ENCODE data around the gene CLN6.
"Not testable (repeated sequence)": the region's sequence is repeated elsewhere in the genome, so short reads cannot be mapped to it uniquely, and the experiment has no call there.

CLN6 gene

GRCh38 chr15:68221530-68222431, 7.7 kb downstream of the CLN6 start:
- not testable (repeated sequence) for DNase-seq

DNA sequence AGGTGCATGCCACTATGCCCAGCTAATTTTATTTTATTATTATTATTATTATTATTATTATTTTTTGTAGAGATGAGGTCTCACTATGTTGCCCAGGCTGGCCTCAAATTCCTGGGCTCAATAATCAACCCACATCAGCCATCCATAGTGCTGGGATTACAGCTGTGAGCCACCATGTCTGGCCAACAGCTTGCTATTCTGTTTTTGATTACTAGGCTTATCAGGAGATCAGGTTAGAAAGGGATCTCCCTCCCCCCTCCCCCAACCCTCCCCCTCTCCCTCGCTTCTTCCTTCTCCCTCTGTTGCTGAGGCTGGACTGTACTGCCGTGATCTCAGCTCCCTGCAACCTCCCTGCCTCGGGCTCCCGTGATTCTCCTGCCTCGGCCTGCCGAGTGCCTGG, 8.6 kb downstream of the CLN6 start:
- no peak for DNase-seq

GRCh38 chr15:68220489-68220888, 9.0 kb downstream of the CLN6 start:
- DNase-seq, result no peak

GRCh38 chr15:68218847-68219798, 10.4 kb downstream of the CLN6 start:
- DNase-seq, result no peak

GRCh38 chr15:68218331-68218730, 11.2 kb downstream of the CLN6 start:
- peak in 1 of 2 experiments; percentile 3 for DNase-seq

GRCh38 chr15:68217341-68217740, 12.2 kb downstream of the CLN6 start:
- DNase-seq, result no peak

DNA sequence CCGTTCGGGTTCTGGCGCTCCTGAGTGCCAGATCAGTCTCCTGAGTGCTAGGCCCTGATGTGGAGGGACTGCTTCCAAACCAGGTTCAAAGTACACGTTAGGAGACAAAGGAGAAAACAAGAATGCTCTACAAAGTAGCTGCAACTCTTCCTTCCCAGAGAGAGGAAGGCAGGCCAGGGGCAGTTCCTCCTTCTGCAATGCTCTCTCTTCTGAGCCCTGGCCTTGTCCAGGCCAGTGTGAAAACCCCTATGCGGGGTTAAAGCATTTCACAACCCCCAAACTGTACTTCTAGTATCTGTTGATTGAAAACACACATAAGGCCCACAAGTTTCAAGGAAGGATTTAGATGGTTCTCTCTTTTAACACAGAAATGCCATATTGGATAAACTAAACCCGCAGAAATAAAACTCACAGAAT, 14.7 kb downstream of the CLN6 start:
- DNase-seq, result no peak

DNA sequence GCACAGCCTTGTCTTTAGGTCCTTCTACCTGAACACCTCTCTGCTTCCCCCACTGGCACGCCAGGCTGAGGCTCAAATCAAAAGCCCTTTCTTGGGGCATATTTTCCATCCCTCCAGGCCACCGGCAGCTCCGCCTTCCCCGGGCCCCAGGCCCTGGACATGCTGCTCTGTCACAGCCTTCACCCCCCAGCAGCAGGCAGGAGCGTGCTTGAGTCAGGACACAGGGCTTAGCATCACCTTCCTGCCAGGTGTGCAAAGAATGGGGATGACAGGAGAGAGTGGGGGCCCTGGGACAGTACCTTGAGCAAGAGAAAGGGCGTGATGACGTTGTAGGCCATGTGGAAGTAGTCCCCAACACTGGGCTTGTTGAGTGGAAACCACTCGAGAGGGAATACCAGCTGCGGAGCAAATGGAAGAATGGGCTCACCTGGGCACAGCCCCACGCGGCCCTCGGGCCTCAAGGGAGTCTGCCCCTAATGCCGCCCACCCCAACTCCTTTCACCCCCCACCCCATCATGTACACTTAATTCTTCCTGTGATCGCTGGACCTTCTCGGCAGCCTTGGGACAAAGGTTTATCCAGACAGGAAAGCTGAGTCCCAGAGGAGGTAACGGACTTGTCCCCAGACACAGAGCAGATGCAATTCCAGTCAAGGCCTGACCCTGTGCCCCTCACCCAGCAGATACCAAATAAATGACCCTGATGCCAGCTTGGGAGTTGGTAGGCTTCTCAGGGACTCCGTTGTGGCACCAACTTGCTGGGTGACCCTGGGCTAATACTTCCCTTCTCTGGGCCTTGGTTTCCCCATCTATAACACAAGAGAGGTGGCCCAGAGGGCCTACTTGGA, 15.3 kb downstream of the CLN6 start:
- peak in 1 of 2 experiments; percentile 11 for DNase-seq

GRCh38 chr15:68213491-68213845, 16.1 kb downstream of the CLN6 start:
- DNase-seq, result peak in 1 of 2 experiments; percentile 7

- DNase-seq, result peak in 1 of 2 experiments; percentile 14
Measured at GRCh38 chr15:68211656-68212320, 17.7 kb downstream of the CLN6 start.

GRCh38 chr15:68210821-68211655, 18.5 kb downstream of the CLN6 start:
- peak; percentile 78 to 80 for DNase-seq

GRCh38 chr15:68210409-68210756, 19.1 kb downstream of the CLN6 start:
- DNase-seq, result no peak

DNA sequence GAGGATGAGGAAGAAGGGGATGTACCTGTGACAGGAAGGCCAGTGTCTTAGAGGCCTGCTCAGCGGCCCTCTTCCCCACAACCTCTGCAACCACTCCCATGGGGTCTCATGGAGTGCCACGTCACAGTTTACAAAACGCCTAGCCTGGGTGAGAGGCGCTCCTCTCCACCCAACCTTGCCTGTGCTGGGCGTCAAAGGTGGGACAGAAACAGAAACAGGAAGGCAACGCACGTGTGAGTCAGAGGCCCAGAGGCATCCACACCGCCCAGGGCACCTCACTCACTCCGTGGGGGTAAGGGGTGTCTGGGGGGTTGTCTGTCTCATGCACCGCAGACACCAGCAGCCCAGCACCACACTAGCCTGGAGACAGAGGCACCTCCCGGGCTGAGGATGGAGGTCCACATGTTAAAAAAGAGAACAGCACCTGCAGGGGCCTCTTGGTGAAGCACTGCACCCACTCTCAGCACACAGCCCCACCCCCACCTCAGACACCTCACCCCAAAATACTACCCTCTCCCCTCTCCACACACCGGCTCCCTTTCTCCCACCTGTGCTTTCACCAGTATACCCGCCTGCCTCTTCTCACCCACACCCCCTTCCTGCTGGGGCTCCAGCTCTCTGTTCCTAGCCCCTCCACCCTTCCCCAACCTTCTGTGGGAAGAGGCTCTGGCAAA, 19.7 kb downstream of the CLN6 start:
- DNase-seq, result peak; percentile 69 to 72

DNA sequence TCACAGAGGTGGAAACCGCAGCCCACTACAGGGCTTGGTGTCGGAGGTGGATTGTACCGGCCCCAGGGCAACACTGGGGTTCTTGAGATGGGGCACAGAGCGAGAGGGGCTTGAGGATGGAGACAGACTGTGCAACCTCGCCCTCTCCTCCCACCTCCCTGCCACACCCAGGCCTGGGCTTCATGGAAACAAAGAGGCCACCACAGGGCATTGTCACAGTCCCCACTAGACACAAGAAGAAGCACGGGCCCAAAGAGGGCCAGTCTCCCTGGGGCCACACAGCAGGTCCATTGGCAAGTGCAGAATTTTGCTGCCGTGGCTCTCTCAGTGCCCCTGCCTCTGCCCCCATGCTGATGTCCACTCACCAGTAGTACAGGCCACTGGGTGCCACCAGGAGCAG, 20.3 kb downstream of the CLN6 start:
- no peak for DNase-seq

- no peak for DNase-seq
Measured at GRCh38 chr15:68208636-68209240, 20.8 kb downstream of the CLN6 start.

DNA sequence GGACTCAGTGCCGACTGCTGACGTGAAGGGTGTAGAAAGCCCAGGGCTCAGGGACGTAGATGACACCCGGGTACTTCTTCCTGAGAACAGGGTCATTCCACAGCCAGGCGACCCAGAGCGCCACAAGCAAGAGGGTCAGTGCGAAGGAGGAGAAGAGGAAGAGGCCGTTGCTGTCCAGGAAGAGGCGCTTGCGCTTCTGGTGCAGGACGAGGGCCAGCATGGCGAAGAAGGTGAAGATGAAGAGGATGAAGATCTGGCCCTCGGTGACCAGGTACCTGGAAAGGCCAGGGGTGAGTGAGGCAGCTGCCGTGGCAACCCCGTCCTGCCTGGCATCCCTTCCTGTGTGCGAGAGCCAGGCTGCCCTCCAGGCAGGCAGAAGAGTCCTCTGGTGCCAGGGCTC, 21.4 kb downstream of the CLN6 start:
- no peak for DNase-seq

- no peak for DNase-seq
Measured at GRCh38 chr15:68207176-68207935, 22.2 kb downstream of the CLN6 start.

DNA sequence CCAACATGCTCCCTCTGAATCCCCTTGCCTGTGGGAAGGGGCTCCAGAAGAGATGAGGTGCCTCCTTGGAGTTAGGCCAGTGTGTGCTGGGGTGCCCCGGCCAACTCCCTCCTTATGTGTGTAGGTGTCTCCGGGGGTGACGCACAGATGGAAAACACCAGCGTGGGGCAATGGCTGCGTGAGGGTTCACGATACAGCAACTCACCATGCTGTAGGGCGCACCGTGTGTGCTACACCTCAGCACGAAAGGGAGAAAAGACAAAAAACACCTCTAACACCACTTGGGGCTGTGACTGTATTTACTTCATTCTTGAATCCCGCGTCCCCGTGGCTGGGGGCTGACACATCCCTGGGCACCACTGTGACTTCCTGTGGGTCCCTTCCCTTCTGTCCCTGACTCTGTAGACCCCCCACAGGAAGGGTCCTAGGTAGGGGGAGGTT, 22.8 kb downstream of the CLN6 start:
- DNase-seq, result no peak

DNA sequence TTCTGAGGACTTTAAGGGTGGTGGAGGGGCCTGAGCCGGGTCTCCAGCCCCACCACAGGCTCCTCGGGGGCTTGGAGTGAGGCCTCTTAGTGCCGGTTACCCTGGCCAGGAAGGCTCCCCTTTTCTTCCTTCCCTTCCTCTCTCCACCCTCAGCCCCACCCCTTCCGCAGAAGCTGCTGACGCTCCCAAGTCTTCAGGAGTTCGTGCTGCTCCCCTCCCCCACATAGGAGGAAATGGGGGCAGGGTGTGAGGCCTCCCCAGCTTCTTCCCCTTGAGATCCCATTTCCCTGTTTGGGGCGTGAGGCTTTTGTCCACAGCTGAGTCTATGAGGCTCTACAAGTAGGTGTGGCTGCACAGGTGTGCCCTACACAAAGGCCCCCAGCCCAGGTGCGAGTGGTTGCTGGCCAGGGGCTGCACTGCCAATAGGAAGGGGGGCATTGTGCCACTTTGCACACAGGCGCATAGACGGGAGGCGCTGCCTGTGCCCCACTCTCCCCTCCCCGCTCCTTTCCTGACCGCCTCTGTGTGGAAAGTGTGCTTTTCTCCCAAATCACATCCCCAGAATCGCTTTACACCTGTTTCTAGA, 23.5 kb downstream of the CLN6 start:
- DNase-seq, result no peak
